Measurements from ENCODE around the gene GCGR. TPM values are rescaled to one million over a fixed set of nuclear protein-coding genes. Genes with fewer than 3 reads are reported as not detected.

Gene GCGR
- polyA plus RNA-seq, 1 donor (not counting 4 experiments of a cell fraction or from before 2014, with no cell fraction given): not detected

DNA sequence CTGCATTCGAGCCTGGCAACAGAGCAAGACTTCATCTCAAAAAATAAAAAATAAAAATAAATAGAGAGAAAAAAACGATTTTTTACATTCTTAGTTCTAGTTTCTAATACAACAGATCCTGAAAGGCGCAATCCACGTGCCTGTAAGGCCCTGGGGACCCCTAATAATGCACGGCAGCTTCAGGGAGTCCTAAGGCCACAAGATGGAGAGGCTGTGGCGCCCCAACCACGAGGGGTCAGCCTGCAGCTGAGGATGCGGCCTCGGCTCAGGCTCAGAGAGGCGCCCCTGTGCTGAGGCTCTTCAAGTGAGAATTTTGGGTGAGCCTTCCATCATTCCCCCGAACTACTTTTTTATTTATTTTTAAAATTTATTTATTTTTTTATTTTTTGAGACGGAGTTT is 45.5 kb downstream of the GCGR start:
- H2AFZ ChIP-seq (ENCODE audit: control insufficient read depth, low read length): no peak overlapping the region
- no peak for FAIRE-seq
- no peaks in the 10 kb centered on the region for H3K27me3 ChIP-seq (ENCODE audit: control insufficient read depth, extremely low read depth, insufficient read depth, low read length)
- peaks cover 31% of the 10 kb centered on the region for H3K79me2 ChIP-seq (ENCODE audit: control insufficient read depth, insufficient read depth, low read length)
- TF ChIP-seq, protein P1, sequence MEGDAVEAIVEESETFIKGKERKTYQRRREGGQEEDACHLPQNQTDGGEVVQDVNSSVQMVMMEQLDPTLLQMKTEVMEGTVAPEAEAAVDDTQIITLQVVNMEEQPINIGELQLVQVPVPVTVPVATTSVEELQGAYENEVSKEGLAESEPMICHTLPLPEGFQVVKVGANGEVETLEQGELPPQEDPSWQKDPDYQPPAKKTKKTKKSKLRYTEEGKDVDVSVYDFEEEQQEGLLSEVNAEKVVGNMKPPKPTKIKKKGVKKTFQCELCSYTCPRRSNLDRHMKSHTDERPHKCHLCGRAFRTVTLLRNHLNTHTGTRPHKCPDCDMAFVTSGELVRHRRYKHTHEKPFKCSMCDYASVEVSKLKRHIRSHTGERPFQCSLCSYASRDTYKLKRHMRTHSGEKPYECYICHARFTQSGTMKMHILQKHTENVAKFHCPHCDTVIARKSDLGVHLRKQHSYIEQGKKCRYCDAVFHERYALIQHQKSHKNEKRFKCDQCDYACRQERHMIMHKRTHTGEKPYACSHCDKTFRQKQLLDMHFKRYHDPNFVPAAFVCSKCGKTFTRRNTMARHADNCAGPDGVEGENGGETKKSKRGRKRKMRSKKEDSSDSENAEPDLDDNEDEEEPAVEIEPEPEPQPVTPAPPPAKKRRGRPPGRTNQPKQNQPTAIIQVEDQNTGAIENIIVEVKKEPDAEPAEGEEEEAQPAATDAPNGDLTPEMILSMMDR (optimal IDR thresholded peaks at IDR 0.05 in 1 of 3, IDR thresholded peaks at IDR 0.05 in 1 of 3, conservative IDR thresholded peaks at IDR 0.05 in 1 of 3; ENCODE audit: extremely low read depth in 1 of 3, insufficient read depth in 2 of 3, low read length in 3 of 3): no peak
- TF ChIP-seq EZH2 (IDR thresholded peaks at IDR 0.05; ENCODE audit: low read length): no peak
- H3K36me3 ChIP-seq (ENCODE audit: control insufficient read depth in 2 of 2, extremely low read depth in 1 of 2, insufficient read depth in 2 of 2, low read length in 2 of 2): peaks cover 56 to 69% of the 10 kb centered on the region in 2 experiments
- dilution Hi-C loops (cut with MboI; ENCODE audit: extremely low pct_ligation_motif_present, low sequenced_read_pairs): no loop called here
- H3K9ac ChIP-seq (ENCODE audit: control insufficient read depth, extremely low read depth, insufficient read depth, low read length): no peak overlapping the region
- no peaks in the 10 kb centered on the region for H3K9me1 ChIP-seq (ENCODE audit: control insufficient read depth, extremely low read depth, insufficient read depth, low read length)
- no peaks in the 10 kb centered on the region for H3K9me3 ChIP-seq (ENCODE audit: control insufficient read depth, low read depth, low read length)
- H4K20me1 ChIP-seq (ENCODE audit: control insufficient read depth, extremely low read depth, insufficient read depth, low read length): peaks cover 13% of the 10 kb centered on the region
- no peak overlapping the region for H3K27ac ChIP-seq (ENCODE audit: control insufficient read depth, insufficient read depth, low read length)
- no peaks in the 10 kb centered on the region for H3K4me1 ChIP-seq (ENCODE audit: control insufficient read depth, extremely low read depth, insufficient read depth, low read length)
- DNase-seq (ENCODE audit: low read depth, low spot score): no peak
- no peak overlapping the region for H3K4me3 ChIP-seq (ENCODE audit: control insufficient read depth in 2 of 3, extremely low read depth in 1 of 3, insufficient read depth in 2 of 3, low read depth in 1 of 3, low read length in 3 of 3)
- no peak overlapping the region for H3K4me2 ChIP-seq (ENCODE audit: control insufficient read depth, extremely low read depth, insufficient read depth, low read depth, low read length)

DNA sequence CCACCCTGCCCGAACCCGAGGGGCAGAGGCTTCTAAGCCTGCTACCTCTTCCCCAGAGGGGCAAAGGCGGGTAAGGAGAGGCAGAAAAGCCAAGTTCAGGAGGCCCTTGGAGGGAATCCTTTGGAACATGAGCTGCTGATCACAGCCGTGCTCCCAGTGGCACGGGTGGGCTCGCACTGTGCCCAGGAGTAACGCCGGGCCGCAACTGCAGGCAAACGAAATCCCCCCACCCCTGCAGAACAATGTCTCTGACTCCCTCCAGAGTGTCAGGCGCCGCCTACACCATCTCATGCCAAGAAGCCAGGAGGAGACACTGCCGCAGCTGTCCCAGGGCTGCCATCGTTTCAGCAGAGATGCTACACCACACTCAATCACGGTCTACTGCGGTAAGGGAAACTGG is 47.5 kb downstream of the GCGR start:
- Histone ChIP-seq H3K4me2 (ENCODE audit: control insufficient read depth, extremely low read depth, insufficient read depth, low read depth, low read length) (no peak overlapping the region), H3K9me3 (ENCODE audit: control insufficient read depth, low read depth, low read length) (no peaks in the 10 kb centered on the region), H3K36me3 (ENCODE audit: control insufficient read depth in 2 of 2, extremely low read depth in 1 of 2, insufficient read depth in 2 of 2, low read length in 2 of 2) (peaks cover 39 to 59% of the 10 kb centered on the region in 2 experiments), H3K9ac (ENCODE audit: control insufficient read depth, extremely low read depth, insufficient read depth, low read length) (no peak overlapping the region), H3K9me1 (ENCODE audit: control insufficient read depth, extremely low read depth, insufficient read depth, low read length) (no peaks in the 10 kb centered on the region), H3K27ac (ENCODE audit: control insufficient read depth, insufficient read depth, low read length) (no peak overlapping the region), H4K20me1 (ENCODE audit: control insufficient read depth, extremely low read depth, insufficient read depth, low read length) (peaks cover 19% of the 10 kb centered on the region), H2AFZ (ENCODE audit: control insufficient read depth, low read length) (no peak overlapping the region), H3K4me1 (ENCODE audit: control insufficient read depth, extremely low read depth, insufficient read depth, low read length) (peaks cover 17% of the 10 kb centered on the region), H3K27me3 (ENCODE audit: control insufficient read depth, extremely low read depth, insufficient read depth, low read length) (no peaks in the 10 kb centered on the region), H3K79me2 (ENCODE audit: control insufficient read depth, insufficient read depth, low read length) (peaks cover 48% of the 10 kb centered on the region), H3K4me3 (ENCODE audit: control insufficient read depth in 2 of 3, extremely low read depth in 1 of 3, insufficient read depth in 2 of 3, low read depth in 1 of 3, low read length in 3 of 3) (no peak overlapping the region)
- no peak for TF ChIP-seq EZH2 (IDR thresholded peaks at IDR 0.05; ENCODE audit: low read length)
- TF ChIP-seq, protein P1 (optimal IDR thresholded peaks at IDR 0.05 in 1 of 3, IDR thresholded peaks at IDR 0.05 in 1 of 3, conservative IDR thresholded peaks at IDR 0.05 in 1 of 3; ENCODE audit: extremely low read depth in 1 of 3, insufficient read depth in 2 of 3, low read length in 3 of 3): no peak
- FAIRE-seq (no peak), DNase-seq (ENCODE audit: low read depth, low spot score) (no peak)
- dilution Hi-C loops (cut with MboI; ENCODE audit: extremely low pct_ligation_motif_present, low sequenced_read_pairs): no loop called here

Measured in keratinocyte (primary cell).